Measurements from ENCODE around the gene GPR31.

The GPR31 gene

GRCh38 chr6:167137081-167137480 is 20.7 kb downstream of the GPR31 start:
- DNase-seq, result no peak

GRCh38 chr6:167136376-167136775 is 21.4 kb downstream of the GPR31 start:
- DNase-seq, result no peak

- no peak for DNase-seq
Observed at GRCh38 chr6:167134448-167135328, 23.1 kb downstream of the GPR31 start.

GRCh38 chr6:167130712-167131684 is 26.8 kb downstream of the GPR31 start:
- DNase-seq, result no peak

- DNase-seq, result no peak
Observed at GRCh38 chr6:167130008-167130677, 27.6 kb downstream of the GPR31 start.

GRCh38 chr6:167129562-167129961 is 28.2 kb downstream of the GPR31 start:
- DNase-seq, result no peak

- no peak for DNase-seq
Observed at GRCh38 chr6:167129159-167129558, 28.6 kb downstream of the GPR31 start.

- DNase-seq, result no peak
Observed at GRCh38 chr6:167127785-167128531, 29.8 kb downstream of the GPR31 start.

GRCh38 chr6:167125855-167126349 is 31.9 kb downstream of the GPR31 start:
- DNase-seq, result no peak

- DNase-seq, result no peak
Observed at GRCh38 chr6:167125410-167125809, 32.4 kb downstream of the GPR31 start.

- no peak for DNase-seq
Observed at GRCh38 chr6:167124753-167125152, 33.0 kb downstream of the GPR31 start.

GRCh38 chr6:167122827-167123657 is 34.7 kb downstream of the GPR31 start, which contains the start of gene CCR6:
Gene CCR6, plus strand, starts transcription at chr6:167123096. Its CDS starts 13,039 bp downstream, at chr6:167136135.
- DNase-seq, result no peak

GRCh38 chr6:167122041-167122826 is 35.5 kb downstream of the GPR31 start:
- DNase-seq, result no peak

GRCh38 chr6:167121335-167121841 is 36.4 kb downstream of the GPR31 start:
- DNase-seq, result no peak

- DNase-seq, result no peak
Observed at GRCh38 chr6:167120583-167120903, 37.2 kb downstream of the GPR31 start.

- no peak for DNase-seq
Observed at GRCh38 chr6:167119670-167120582, 37.9 kb downstream of the GPR31 start.

GRCh38 chr6:167118839-167119238 is 38.9 kb downstream of the GPR31 start:
- DNase-seq, result no peak

- DNase-seq, result no peak
Observed at GRCh38 chr6:167118006-167118405, 39.8 kb downstream of the GPR31 start.

- no peak for DNase-seq
Observed at GRCh38 chr6:167116838-167117228, 40.9 kb downstream of the GPR31 start.

Data from KG1 (cell line).